ENCODE measurements around the gene R3HDM2.
"Not testable (repeated sequence)": the region's sequence is repeated elsewhere in the genome, so short reads cannot be mapped to it uniquely, and the experiment has no call there.

The R3HDM2 gene

DNA sequence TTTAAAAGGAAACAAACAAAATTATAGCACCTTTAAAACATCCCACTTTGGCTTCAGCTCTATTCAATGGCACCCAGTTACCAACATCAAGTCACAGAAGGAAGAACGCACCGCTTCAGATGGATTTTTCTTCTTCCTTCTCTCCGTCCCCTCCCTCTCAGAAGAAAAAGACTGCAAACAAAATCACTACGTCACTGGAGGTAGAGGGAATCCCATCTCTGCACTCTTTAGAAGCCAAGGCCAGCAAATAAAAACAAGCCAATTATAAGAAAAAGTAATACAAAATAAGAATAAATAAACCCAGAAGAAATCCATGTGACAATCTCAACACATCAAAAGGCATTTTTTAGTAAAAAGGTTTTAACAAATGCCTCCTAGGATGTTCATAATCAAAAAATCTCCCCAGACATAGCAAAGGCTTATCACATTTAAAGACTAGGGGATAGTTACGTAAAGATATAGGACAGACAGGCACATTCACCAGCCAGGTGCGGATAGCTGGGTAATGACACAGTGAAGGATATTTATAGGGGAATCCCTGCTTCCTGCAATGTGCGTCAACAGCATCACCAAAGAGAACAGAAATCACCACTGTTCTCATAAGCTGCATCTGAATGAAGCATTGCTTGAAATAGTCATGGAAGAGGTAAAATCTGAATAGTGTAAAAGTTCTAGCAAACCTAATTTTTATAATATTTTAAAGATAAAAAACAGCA lies 89.4 kb downstream of the R3HDM2 start:
- Histone ChIP-seq H3K9ac (ENCODE audit: low read length) (no peak overlapping the region), H3K36me3 (ENCODE audit: insufficient read depth, low read length) (peaks cover 5% of the 10 kb centered on the region; the same call in 1 of the 2 replicates), H4K20me1 (ENCODE audit: insufficient read depth, low read length) (no peaks in the 10 kb centered on the region), H3K4me2 (ENCODE audit: low read length) (no peak overlapping the region), H3K79me2 (ENCODE audit: insufficient read depth, low read length) (no peaks in the 10 kb centered on the region), H2AFZ (ENCODE audit: low read length) (no peak overlapping the region), H3K9me3 (ENCODE audit: low read length) (no peaks in the 10 kb centered on the region), H3K27me3 (ENCODE audit: insufficient read depth, low read length) (no peaks in the 10 kb centered on the region), H3K4me1 (ENCODE audit: insufficient read depth, low read length, severe bottlenecking) (no peaks in the 10 kb centered on the region), H3K9me2 (ENCODE audit: low read depth, low read length) (no peaks in the 10 kb centered on the region), H3K27ac (ENCODE audit: low read depth, low read length, poor library complexity, severe bottlenecking) (no peak overlapping the region), H3F3A (ENCODE audit: insufficient read depth, low read length) (no peaks in the 10 kb centered on the region; the same call in 1 of the 2 replicates), H3K4me3 (ENCODE audit: low read depth, low read length, poor library complexity, severe bottlenecking) (no peak overlapping the region)
- TF ChIP-seq, protein P1, sequence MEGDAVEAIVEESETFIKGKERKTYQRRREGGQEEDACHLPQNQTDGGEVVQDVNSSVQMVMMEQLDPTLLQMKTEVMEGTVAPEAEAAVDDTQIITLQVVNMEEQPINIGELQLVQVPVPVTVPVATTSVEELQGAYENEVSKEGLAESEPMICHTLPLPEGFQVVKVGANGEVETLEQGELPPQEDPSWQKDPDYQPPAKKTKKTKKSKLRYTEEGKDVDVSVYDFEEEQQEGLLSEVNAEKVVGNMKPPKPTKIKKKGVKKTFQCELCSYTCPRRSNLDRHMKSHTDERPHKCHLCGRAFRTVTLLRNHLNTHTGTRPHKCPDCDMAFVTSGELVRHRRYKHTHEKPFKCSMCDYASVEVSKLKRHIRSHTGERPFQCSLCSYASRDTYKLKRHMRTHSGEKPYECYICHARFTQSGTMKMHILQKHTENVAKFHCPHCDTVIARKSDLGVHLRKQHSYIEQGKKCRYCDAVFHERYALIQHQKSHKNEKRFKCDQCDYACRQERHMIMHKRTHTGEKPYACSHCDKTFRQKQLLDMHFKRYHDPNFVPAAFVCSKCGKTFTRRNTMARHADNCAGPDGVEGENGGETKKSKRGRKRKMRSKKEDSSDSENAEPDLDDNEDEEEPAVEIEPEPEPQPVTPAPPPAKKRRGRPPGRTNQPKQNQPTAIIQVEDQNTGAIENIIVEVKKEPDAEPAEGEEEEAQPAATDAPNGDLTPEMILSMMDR (IDR thresholded peaks at IDR 0.05; ENCODE audit: low read length) = no peak
- TF ChIP-seq EZH2 (IDR thresholded peaks at IDR 0.05; ENCODE audit: borderline replicate concordance, low read length) = no peak

DNA sequence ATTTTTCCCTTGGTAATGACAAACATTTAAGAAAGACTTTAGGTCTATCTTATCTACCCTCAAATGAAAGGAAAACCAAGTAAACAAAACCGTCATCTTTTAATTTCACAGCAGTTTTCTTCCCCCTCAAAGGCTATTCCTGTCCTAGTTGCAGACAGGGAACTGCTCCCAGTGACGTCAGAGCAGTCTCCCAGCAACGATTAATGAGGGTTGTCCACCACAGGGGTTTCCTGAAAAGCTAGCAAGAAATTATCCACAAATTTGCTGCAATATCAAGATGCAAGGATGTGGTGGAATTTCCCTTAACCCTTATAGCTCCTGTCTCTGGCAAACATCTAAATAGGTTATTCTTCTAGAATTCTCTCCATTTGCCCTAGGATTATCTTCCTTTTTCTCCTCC lies 90.7 kb downstream of the R3HDM2 start:
- H3K4me1 ChIP-seq (ENCODE audit: insufficient read depth, low read length, severe bottlenecking) = no peaks in the 10 kb centered on the region
- no peak overlapping the region for H2AFZ ChIP-seq (ENCODE audit: low read length)
- H4K20me1 ChIP-seq (ENCODE audit: insufficient read depth, low read length) = no peaks in the 10 kb centered on the region
- H3K9me3 ChIP-seq (ENCODE audit: low read length) = no peaks in the 10 kb centered on the region
- H3K4me2 ChIP-seq (ENCODE audit: low read length) = no peak overlapping the region
- no peaks in the 10 kb centered on the region; the same call in 1 of the 2 replicates for H3F3A ChIP-seq (ENCODE audit: insufficient read depth, low read length)
- no peak overlapping the region for H3K4me3 ChIP-seq (ENCODE audit: low read depth, low read length, poor library complexity, severe bottlenecking)
- no peaks in the 10 kb centered on the region for H3K27me3 ChIP-seq (ENCODE audit: insufficient read depth, low read length)
- no peaks in the 10 kb centered on the region for H3K79me2 ChIP-seq (ENCODE audit: insufficient read depth, low read length)
- H3K9me2 ChIP-seq (ENCODE audit: low read depth, low read length) = no peaks in the 10 kb centered on the region
- no peak overlapping the region for H3K27ac ChIP-seq (ENCODE audit: low read depth, low read length, poor library complexity, severe bottlenecking)
- no peak overlapping the region for H3K9ac ChIP-seq (ENCODE audit: low read length)
- peaks cover 5% of the 10 kb centered on the region; the same call in 1 of the 2 replicates for H3K36me3 ChIP-seq (ENCODE audit: insufficient read depth, low read length)
- TF ChIP-seq EZH2 (IDR thresholded peaks at IDR 0.05; ENCODE audit: borderline replicate concordance, low read length) = no peak
- TF ChIP-seq, protein P1 (IDR thresholded peaks at IDR 0.05; ENCODE audit: low read length) = no peak

DNA sequence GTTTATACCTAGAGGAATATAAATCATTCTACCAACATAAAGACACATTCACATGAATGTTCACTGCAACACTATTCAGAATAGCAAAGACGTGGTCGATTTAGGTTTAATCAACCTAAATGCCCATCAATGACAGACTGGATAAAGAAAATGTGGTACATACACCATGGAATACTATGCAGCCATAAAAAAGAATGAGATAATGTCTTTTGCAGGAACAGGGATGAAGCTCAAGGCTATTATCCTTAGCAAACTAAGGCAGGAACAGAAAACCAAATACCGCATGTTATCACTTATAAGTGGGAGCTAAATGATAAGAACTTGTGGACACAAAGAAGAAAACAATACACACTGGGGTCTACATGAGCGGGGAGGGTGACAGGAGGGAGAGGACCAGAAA lies 94.5 kb downstream of the R3HDM2 start:
- not testable (repeated sequence) for H3K4me3 ChIP-seq (ENCODE audit: low read depth, low read length, poor library complexity, severe bottlenecking); H3K9ac ChIP-seq (ENCODE audit: low read length); H3F3A ChIP-seq (ENCODE audit: insufficient read depth, low read length); H3K79me2 ChIP-seq (ENCODE audit: insufficient read depth, low read length); H4K20me1 ChIP-seq (ENCODE audit: insufficient read depth, low read length); H3K4me1 ChIP-seq (ENCODE audit: insufficient read depth, low read length, severe bottlenecking); H2AFZ ChIP-seq (ENCODE audit: low read length); H3K9me3 ChIP-seq (ENCODE audit: low read length); H3K36me3 ChIP-seq (ENCODE audit: insufficient read depth, low read length); H3K4me2 ChIP-seq (ENCODE audit: low read length); H3K27ac ChIP-seq (ENCODE audit: low read depth, low read length, poor library complexity, severe bottlenecking); H3K27me3 ChIP-seq (ENCODE audit: insufficient read depth, low read length); H3K9me2 ChIP-seq (ENCODE audit: low read depth, low read length)

DNA sequence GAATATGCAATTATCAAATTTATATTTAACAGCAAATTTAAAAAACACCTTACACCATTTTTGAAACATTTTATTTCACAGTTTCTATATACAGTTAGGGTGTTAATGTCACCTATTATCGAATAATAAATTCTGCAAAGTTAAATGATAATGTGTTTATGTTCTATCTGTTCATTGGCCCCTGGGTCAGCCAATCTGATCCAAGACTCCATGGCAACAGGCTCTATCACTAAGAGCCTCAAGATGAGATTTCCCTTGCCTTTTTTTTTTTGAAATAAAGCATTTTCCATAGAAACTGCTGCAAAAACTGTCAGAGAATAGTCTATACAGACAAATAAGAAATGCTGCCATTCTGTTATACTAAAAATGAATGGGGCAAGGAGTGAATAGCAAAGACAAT lies 96.6 kb downstream of the R3HDM2 start:
- Histone ChIP-seq H3K9me3 (ENCODE audit: low read length) (no peaks in the 10 kb centered on the region), H3K36me3 (ENCODE audit: insufficient read depth, low read length) (peaks cover 5% of the 10 kb centered on the region), H3K4me2 (ENCODE audit: low read length) (no peak overlapping the region), H3K9ac (ENCODE audit: low read length) (no peak overlapping the region), H3F3A (ENCODE audit: insufficient read depth, low read length) (no peaks in the 10 kb centered on the region), H3K79me2 (ENCODE audit: insufficient read depth, low read length) (no peaks in the 10 kb centered on the region), H3K4me3 (ENCODE audit: low read depth, low read length, poor library complexity, severe bottlenecking) (no peak overlapping the region), H3K27me3 (ENCODE audit: insufficient read depth, low read length) (no peaks in the 10 kb centered on the region), H2AFZ (ENCODE audit: low read length) (no peak overlapping the region), H4K20me1 (ENCODE audit: insufficient read depth, low read length) (no peaks in the 10 kb centered on the region), H3K27ac (ENCODE audit: low read depth, low read length, poor library complexity, severe bottlenecking) (no peak overlapping the region), H3K9me2 (ENCODE audit: low read depth, low read length) (no peaks in the 10 kb centered on the region), H3K4me1 (ENCODE audit: insufficient read depth, low read length, severe bottlenecking) (no peaks in the 10 kb centered on the region)
- TF ChIP-seq, protein P1 (IDR thresholded peaks at IDR 0.05; ENCODE audit: low read length) = no peak
- no peak for TF ChIP-seq EZH2 (IDR thresholded peaks at IDR 0.05; ENCODE audit: borderline replicate concordance, low read length)

Measured in OCI-LY1 (cell line).